HG03108 (cell line): Measurements from ENCODE around the gene ZIC2.
"Not testable (repeated sequence)": the region's sequence is repeated elsewhere in the genome, so short reads cannot be mapped to it uniquely, and the experiment has no call there.

Experiments
- ATAC-seq: cut with Tn5 transposase; IDR thresholded peaks from one replicate; pipeline ENCODE4 v1.9.1; 2021; ENCODE audit warnings: moderate library complexity; ENCODE audit not compliant: unreplicated experiment

The ZIC2 gene

DNA sequence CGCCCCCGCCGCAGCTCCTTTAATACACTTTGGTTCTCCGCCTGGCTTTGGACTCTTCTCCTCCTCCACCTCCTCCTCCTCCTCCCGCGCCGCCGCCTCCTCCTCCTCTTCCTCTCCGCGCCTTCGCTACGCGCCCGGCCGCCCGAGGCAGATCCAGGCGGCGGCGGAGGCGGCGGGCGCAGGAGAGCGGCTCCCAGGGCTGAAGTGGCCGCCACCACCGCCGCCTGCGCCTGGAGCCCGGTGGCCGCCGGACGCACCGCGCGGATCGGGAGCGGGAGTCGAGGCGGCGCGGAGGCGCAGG lies at the start of gene ZIC2:
ZIC2 (plus strand) TSS at position 50 of the 301 bp plus-strand sequence. CDS start 281 bp downstream, outside the sequence.
- no peak for ATAC-seq

DNA sequence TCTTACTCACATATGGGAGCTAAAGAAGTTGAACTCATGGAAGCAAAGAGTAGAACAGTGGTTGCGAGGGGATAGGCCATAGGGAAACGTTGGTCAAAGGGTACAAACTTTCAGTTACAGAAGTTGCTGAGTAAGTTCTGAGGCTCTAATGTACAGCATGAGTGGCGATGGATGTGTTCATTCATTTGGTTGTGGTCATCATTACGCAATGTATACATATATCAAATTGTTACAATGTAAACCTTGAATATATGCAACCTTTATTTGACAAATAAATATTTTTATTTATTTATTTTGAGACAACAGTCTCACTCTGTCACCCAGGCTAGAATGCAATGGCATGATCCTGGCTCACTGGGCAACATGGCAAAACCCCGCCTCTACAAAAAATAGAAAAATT lies 48.7 kb upstream of the ZIC2 start:
- ATAC-seq: no peak

DNA sequence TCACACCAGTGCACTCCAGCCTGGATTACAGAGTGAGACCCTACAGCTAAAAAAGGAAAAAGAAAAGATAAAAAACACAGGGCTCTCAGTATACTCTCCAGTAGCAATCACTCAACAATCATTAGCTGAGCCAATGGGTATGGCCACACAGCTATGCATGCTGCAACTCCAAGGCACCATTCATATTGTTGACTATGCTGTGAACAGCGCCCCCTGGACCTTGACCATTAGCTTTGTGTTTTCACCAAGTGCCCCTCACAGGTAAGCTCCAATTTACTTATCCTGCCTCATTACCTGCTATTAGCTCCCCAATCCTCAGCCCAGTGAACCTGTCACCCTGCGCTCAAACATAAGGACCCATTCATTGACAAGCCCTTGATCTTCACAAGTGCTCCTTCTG lies 45.8 kb upstream of the ZIC2 start:
- no peak for ATAC-seq

DNA sequence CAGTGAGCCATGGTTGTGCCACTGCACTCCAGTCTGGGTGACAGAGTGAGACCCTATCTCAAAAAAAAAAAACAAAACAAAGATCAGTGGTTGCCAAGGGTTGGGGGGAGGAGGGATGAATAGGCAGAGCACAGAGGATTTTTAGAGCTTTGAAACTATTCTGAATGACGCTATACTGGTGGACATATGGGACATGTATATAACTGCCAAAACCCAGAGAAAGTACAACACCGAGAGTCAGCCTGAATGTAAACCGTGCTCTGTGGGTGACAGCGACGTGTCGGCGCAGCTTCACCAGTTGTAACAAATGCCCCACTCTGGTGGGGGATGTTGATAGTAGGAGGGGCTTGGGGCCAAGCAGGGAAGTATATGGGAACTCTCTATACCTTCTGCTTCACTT lies 42.9 kb upstream of the ZIC2 start:
- no peak for ATAC-seq

DNA sequence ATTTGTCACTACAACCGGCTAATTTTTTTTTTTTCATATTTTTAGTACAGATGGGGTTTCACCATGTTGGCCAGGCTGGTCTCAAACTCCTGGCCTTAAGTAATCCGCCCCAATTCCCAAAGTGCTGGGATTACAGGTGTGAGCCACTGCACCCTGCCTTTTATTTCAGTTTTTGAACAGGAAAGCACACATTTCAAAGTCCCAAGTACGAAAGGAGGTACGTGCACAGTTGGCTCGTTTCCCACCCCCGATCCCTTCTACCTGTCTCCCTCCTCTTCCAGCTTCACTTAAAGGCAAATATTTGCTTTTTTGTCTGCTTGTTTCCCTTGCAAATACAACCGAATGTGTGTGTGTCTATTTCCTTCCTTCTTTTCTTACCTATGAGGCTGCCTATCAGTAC lies 40.5 kb upstream of the ZIC2 start:
- ATAC-seq: no peak

DNA sequence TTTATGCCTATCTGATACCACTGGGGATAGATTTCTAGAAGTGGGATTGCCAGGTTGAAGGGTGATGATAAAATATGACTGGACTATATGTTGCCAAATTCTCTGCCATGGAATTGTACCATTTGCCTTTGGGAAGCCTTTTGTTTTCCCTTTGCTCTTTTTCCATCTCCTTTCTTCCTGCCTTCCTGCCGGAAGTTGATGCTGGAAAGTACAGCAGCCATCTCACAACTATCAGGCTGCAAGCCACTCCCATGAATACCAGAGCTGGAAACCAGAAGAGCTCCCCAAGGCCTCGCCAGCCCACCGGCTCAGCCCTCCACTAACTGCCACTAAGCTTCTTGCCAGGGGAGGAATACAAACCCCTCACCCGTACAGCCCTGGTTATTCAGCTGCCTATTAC lies 39.7 kb upstream of the ZIC2 start:
- ATAC-seq: no peak

DNA sequence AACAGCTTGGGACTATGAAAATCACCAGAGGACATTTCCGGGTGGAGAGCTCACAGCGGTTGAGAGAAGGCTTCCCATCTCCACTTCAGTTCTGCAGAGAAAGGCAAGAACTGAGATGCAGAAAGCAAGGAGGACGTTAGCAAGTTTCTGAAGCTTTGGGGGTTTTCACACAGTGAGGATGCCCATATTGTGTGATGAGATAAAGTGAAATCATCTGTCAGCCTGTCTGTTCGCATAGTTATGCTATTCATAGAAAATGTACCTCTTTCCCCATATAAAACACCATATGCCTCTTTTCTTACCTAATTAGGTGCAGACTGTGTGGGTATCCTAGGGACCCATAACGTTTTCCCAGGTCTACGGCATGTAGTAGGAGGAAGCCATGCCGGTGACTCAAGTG lies 37.5 kb upstream of the ZIC2 start:
- no peak for ATAC-seq

DNA sequence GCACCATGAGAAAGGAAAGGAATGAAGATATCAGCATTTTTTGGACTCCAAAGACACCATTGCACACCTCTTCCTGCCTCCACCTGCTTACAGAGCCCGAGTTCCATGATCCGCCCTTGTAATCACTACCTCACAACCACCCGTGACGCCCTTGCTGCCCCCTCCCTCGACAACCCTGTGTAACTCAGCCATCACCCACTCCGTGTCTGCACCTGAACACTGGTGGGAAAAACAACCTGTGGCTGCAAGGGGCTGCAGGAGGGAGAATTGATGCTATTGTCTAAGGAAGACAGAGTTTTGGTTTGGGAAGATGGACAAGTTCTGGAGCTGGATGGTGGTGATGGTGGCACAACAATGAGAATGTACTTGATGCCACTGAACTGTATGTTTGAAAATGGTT lies 37.0 kb upstream of the ZIC2 start:
- no peak for ATAC-seq

DNA sequence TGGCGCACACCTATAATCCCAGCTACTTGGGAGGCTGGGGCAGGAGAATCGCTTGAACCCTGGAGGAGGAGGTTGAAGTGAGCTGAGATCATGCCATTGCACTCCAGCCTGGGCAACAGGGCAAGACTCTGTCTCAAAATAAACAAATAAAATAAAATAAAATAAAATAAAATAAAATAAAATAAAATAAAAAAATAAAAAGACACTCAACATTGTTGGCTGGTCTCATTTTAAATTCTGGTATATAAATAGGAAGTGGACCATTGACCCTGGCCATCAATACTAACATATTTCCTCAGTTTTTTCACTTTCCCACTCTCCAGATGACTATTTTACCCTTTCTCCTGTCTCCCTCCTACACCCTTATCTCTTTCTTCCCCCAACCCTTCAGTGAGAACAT lies 36.1 kb upstream of the ZIC2 start:
- not testable (repeated sequence) for ATAC-seq

DNA sequence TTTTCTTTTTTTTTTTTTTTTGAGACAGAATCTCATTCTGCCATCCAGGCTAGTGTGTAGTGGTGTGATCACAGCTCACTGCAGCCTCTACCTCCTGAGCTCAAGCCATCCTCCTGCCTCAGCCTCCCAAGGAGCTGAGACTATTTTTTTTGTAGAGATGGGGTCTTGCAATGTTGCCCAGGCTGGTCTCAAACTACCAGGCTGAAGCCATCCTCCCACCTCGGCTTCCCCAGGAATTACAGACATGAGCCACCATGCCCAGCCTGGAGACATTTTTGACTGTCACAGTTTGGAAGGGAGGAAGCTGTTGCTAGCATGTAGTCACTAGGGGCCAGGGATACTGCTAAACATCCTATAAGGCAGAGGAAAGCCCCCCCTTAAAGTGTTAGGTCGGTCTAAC lies 33.9 kb upstream of the ZIC2 start:
- no peak for ATAC-seq

DNA sequence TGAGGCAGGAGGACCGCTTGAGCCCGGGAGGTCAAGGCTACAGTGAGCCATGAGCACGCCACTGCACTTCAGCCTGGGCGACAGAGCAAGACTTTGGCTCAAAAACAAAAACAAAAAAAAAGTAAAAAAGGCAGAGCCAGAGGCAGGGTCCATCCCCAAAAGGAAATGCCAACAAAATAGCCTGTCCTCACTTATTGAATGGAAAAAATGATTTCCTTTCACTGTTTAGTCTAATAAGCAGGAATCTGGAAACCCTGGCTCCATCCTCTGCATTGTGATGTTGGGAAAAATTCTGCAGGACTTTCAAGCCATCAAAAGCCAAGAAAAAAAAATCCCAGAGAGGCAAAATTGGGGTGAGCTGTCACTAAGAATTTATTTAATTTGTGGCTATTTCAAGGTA lies 33.2 kb upstream of the ZIC2 start:
- ATAC-seq: no peak

DNA sequence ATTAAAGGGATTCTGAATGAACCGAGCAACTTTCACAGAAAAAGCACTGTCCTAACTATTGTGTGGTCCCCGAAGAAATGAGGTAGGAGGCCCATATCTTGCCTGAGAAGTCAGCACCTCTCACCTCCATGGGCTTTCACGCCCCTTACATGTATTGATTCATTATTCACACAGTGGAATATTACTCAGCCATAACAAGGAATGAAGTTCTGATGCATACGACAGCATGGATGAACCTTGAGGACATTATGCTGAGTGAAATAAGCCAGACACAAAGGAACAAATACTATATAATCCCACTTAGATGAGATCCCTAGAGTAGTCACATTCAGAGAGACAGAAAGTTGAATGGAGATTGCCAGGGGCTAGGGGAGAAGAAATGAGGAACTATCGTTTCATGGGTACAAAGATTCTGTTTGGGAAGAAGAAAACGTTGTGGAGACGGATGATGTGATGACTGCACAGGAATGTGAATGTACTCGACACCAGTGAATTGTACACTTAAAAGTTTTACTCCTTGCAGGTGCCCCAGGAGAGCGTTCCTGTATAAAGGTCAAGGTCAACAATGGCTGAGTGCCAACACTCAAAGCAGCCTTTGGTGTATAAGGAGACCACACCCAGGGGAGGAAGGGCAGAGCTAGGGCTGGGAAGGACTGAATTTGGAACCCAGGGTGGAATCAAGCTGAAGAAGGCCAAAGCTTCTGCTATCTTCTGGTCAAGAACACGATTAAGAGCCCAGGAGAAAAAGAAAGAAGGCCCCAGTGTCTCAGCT lies 32.5 kb upstream of the ZIC2 start:
- no peak for ATAC-seq

DNA sequence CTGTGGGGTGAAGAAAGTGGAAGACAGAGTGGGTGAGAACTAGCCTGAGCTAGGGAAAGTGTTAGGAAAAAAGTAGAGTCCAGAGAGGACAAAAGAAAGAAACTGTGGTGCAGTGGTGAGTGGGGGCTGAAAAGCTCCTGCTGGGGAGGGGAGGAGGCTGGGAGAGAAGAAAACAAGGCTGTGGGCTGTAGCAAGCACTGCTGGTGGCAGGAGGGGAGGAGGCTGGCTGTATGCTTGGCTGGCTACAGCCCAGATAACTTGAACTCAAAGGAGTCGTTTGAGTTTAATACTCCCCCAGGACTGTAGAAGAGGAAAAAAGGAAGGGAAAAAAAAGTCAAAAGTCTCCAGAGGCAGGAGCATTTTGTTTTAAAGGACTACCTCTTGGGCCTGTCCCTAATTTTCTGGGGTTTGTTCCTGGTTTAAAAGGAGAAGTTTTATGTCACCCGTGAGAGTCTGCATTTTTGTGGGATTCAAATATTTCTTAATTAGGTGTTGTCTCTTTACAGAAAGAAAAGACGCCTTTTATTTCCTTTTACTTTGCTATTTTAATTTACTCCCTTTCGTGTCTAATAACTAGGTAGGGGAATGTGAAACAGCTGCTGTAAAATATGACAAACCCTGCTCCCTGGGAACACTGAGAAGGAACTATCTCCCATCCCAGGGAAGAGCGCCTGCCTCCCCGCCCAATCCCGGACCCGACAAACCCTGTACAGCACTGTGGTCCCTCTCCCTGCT lies 31.7 kb upstream of the ZIC2 start:
- no peak for ATAC-seq

DNA sequence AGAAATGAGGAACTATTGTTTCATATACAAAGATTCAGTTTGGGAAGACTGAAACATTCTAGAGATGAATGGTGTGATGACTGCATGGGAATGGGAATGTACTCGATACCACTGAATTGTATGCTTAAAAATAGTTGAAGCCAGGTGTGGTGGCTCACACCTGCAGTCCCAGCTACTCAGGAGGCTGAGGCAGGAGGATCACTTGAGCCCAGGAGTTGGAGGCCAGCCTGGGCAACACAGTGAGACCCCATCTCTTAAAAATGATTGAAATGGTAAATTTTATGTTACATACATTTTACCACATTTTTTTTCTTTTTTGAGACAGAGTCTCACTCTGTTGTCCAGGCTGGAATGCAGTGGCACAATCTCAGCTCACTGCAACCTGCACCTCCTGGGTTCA lies 29.9 kb upstream of the ZIC2 start:
- not testable (repeated sequence) for ATAC-seq

DNA sequence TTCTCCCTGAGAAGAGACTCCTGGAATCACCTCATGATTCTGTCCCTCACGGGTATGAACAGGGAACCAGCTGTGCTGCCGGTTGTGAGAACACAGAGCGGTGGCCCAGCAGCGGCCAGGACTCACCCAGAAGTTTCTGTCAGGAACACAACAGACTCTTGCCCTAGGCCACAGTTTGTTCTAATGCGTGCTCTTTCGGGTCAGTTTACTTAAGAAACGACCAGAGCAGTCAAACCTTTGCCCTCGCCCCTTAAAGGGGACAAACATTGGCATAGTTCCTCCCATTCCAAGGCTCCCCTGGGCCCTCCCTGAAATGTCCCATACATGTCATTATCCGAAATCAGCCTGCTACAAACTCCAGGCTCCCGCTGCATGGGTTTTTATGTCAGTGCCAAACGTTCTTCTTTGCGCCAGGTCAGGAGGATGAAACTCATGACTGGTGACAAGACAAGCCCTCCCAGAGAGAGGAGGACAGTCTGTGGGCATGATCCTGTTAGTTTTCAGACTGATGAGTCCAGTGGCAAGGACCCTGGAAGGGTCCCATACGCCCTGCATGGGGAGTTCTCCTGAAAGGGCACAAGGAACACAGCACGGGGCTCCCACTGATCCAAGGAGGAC lies 28.3 kb upstream of the ZIC2 start:
- no peak for ATAC-seq

DNA sequence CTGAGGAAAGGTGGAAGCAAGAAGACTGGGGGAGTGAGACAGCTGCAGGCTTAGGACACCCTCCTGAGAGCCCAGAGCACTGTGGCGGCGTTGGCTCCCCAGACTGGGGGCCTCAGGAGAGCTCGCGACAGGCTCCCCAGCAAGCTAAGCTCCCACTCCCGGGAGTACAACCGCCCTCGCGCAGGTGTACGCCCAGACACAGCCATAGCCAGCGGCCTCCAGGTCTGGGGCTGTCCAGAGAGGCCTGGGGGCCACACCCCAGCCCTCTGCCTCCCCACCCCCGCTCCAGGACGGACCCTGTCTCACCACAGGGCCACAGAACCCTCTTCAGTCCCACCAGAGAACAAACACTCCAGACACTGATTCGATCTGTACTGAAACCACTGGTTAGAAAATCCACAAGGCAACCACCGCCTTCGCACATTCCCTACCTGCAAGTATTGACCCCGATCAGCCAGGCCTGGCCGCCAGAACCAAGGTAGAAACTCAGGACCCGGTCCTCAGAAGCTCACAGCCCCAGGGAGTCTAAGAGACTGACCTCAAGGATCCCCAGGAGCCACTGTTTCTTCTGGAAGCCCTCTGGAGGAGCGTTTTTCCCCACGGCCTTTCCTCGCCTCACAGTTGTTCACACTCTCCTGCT lies 26.4 kb upstream of the ZIC2 start:
- ATAC-seq: no peak

DNA sequence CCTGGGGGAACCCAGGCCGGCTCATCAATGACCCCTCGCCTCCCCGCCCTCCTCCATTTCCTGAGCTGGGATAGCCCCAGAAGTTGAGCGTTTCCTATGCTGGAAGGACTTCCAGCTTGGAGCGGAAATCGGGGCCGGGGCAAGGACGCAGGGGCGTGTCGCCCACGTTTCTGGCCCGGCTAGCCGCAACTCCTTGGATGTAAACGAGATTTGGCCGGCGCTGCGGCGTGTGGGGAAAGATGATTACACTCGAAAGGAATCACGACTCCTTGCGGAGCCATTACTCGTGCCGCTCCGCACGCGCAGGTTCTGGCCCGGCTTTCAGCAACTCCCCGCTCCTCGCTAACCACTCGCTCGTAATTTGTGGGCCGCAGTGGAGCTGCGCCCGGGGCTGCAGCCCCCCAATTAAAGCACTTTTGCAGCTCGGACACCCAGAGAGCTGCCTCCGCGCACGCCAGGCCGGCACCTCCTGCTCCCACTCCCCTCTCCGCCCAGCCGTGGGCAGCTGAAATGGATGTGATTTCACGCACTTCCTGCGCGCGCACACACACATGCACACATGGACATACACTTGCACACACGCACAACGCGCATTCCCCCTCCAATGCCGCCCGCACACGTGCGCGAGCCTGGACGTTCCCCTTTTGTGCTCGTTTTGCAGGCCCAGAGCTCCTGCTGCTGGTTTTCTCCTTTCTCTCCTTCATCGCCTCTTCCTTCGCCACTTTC lies 25.7 kb upstream of the ZIC2 start:
- no peak for ATAC-seq

DNA sequence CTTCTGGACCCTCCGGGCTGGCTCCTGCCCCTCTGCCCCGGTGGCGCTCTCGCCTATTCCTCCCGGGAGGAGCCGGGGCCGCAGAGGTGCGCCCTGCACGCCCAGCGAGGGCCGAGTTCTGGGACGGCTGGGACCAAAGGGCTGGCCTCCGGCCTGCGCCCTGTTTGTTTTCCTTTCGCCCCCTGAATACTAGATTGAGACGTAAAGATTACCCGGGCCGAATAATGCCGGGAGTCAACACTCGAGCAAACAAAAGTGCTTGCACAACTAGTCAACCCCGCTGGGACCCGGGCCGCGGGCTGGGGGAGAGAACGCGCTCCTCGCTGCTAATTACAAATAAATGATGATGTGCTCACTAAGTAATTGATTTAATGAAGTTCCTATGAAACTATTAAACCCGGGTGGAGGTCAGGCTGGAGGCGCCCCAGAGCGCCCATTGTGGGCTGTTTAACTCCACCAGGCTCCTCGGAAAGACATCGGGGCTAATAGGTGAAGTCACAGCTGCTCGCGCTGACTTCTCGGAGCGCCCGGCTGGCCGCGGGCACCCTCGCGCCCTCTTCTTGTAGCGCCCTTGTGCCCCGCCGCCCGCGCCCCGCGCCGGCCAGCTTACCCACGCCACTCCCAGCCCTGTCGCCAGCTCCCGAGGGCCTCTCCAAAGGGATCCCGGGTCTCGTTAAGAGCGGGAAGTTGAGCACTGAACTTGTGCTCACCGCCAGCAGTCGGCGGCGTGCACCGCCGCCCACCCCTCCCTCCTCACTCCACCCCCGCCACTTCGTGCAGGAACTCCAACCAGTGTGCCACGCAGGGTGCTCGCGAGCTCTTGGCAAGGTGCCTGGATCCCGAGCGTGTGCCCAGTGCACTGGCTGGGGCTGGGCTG lies 24.9 kb upstream of the ZIC2 start:
- ATAC-seq: no peak

DNA sequence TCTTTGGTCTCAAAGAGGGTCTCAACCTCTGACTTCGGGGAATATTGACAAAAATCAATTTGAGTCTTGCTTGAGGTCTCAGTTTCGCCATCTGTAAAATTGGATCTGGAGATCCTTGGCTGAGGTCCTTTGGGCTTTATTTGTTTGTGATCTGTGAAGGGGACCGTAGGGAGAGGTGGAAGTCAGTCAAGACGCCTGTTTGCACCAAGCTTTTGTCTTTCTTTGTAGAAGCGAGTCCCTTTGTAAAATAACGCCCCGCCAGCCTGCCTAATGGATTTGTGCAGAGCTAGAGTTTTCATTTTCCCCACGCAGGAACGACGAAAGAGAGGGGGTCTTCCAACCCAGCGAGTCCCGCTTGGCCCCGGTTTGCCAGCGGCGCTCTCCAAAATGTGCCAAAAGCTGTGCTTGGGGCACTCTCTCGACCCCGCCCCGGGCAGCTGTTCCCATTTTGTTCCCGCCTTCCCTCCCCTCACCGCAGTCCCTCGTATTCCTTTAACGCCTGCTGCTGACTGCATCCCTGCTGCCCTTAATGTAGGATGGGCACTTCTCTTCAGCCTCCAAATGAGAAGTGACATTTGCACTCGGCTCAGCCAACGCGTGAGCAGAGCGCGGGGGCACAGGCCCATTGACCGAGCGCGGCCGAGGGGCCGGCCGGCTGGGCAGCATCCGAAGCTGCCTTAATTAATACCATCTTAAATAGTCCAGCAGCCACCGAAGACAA lies 23.0 kb upstream of the ZIC2 start:
- ATAC-seq: no peak

DNA sequence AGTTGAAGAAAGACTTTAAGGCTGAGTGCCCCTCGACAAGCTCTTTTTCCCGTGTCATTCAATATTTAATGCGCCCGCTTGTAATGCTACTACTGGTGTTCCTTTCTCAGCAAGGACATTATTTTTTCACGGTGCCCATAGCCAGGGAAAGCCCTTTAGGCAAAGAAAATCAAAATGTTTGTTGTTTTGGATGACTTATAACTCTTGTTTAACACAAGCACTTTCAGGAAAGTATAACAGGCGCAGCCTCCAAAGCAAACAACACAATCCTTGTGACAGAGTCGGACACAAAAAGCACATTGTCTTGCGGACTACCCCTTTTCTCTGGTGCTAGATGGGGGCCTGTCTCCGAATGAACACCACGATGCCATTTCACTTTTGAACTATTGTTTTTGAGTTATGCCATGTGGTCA lies 22.5 kb upstream of the ZIC2 start:
- ATAC-seq: no peak
